GM19043 (cell line): ENCODE data around the gene ELMO1.
A peak's percentile ranks its signal among the peaks of the same experiment; 100 is the strongest.

Source experiments
- ATAC-seq: cut with Tn5 transposase; IDR thresholded peaks from one replicate; pipeline ENCODE4 v1.9.1; 2021; ENCODE audit warnings: low read depth; ENCODE audit not compliant: unreplicated experiment

The ELMO1 gene

GRCh38 chr7:36970551-36971514, 477.8 kb downstream of the ELMO1 start:
- no peak for ATAC-seq

GRCh38 chr7:36969376-36969775, 479.3 kb downstream of the ELMO1 start:
- no peak for ATAC-seq

GRCh38 chr7:36967387-36967786, 481.3 kb downstream of the ELMO1 start:
- ATAC-seq: no peak

GRCh38 chr7:36966636-36967035, 482.0 kb downstream of the ELMO1 start:
- ATAC-seq: no peak

- no peak for ATAC-seq
Measured at GRCh38 chr7:36966039-36966438, 482.6 kb downstream of the ELMO1 start.

- no peak for ATAC-seq
Measured at GRCh38 chr7:36965625-36966024, 483.0 kb downstream of the ELMO1 start.

- ATAC-seq: no peak
Measured at GRCh38 chr7:36964297-36964696, 484.4 kb downstream of the ELMO1 start.

- no peak for ATAC-seq
Measured at GRCh38 chr7:36962367-36962766, 486.3 kb downstream of the ELMO1 start.

GRCh38 chr7:36961693-36962092, 487.0 kb downstream of the ELMO1 start:
- no peak for ATAC-seq

GRCh38 chr7:36961097-36961496, 487.6 kb downstream of the ELMO1 start:
- no peak for ATAC-seq

- no peak for ATAC-seq
Measured at GRCh38 chr7:36960105-36960504, 488.6 kb downstream of the ELMO1 start.

- ATAC-seq: no peak
Measured at GRCh38 chr7:36958111-36958733, 490.4 kb downstream of the ELMO1 start.

- ATAC-seq: no peak
Measured at GRCh38 chr7:36957620-36958019, 491.0 kb downstream of the ELMO1 start.

- no peak for ATAC-seq
Measured at GRCh38 chr7:36956814-36957213, 491.9 kb downstream of the ELMO1 start.

GRCh38 chr7:36955456-36956129, 493.1 kb downstream of the ELMO1 start:
- no peak for ATAC-seq

- ATAC-seq: peak; percentile 91
Measured at GRCh38 chr7:36951257-36951697, 497.4 kb downstream of the ELMO1 start.

- no peak for ATAC-seq
Measured at GRCh38 chr7:36949711-36950600, 498.7 kb downstream of the ELMO1 start.

- ATAC-seq: no peak
Measured at GRCh38 chr7:36946401-36946739, 502.3 kb downstream of the ELMO1 start.

GRCh38 chr7:36945612-36946400, 502.9 kb downstream of the ELMO1 start:
- ATAC-seq: no peak

- ATAC-seq: no peak
Measured at GRCh38 chr7:36944838-36945237, 503.8 kb downstream of the ELMO1 start.
